OCI-LY7 (cell line): ENCODE results near the gene ZNF214.

Source experiments
- CTCF ChIP-seq: fragments of 200-600 bp; sonication (generic); conservative IDR thresholded peaks from 2 replicates; pipeline ENCODE4 v1.5.1; 2014; ENCODE audit warnings: mild to moderate bottlenecking, antibody characterized with exemption, low read length, moderate library complexity, mixed read lengths
- EZH2phosphoT487 ChIP-seq: fragments of 200-600 bp; sonication (generic); IDR thresholded peaks from 2 replicates; pipeline ENCODE4 v1.6.1; 2018; ENCODE audit warnings: low read depth, borderline replicate concordance, mild to moderate bottlenecking, mixed run types, antibody characterized with exemption, low read length, moderate library complexity, mixed read lengths

GRCh38 chr11:7032692-7033091 lies 12.5 kb upstream of the ZNF214 start:
- TF ChIP-seq CTCF (no peak), EZH2phosphoT487 (no peak)
